GM18951 (cell line): ENCODE measurements around the gene A3GALT2.
"Not testable (repeated sequence)": the region's sequence is repeated elsewhere in the genome, so short reads cannot be mapped to it uniquely, and the experiment has no call there.

ENCODE experiments used
- POLR2A ChIP-seq: IDR thresholded peaks from 4 replicates; pipeline ENCODE4 v1.6.1; 2011; ENCODE audit warnings: mild to moderate bottlenecking; ENCODE audit not compliant: insufficient read length, insufficient read depth; ENCODE audit errors: extremely low read depth
- in situ Hi-C: fragments of 300-500 bp; cut with MboI; formaldehyde crosslinking; loops from one replicate; pipeline ENCODE4 v1.12.0; 2022; ENCODE audit warnings: low sequenced_read_pairs, mixed read lengths, inconsistent platforms; ENCODE audit not compliant: unreplicated experiment

Gene A3GALT2

DNA sequence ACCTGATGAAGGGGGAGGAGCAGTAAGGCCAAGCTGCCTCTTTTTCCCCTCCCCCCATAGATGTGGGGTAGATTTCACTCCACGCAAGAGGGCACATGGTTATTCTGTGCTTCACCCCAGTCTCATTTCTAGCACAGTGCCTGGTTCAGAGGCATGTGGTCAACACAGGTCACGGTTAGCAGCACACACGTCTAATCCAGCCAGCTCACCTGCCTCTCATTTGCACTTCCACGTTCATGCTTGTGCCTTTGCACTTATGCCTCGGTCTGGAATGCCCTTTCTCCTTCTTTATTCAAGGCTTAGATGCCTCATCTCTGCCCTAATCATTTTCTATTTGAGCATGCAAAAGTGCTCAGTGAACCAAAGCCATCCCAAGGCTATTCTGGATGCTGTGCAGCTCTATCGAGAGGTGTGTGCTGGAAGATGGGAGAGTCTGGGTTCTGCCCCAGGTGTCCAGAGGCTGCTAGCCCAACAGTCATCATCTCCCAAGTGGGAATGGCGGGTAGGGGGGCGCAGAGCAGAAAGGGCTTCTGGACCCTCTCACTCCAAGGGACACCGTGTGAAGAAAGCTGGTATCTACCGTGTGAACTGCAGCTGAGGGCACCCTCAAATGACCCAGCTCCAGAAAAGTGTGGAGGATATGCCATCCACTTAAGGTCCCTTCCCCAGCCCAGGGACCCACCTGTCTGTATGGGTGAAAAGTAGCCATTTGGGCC, 2.1 kb upstream of the A3GALT2 start:
- in situ Hi-C loops: no loop called here
- no peak for TF ChIP-seq POLR2A

- in situ Hi-C loops: no loop called here
- no peak for TF ChIP-seq POLR2A
Measured at GRCh38 chr1:33322109-33322508, 1.2 kb upstream of the A3GALT2 start.

GRCh38 chr1:33321178-33321577, 280 bp upstream of the A3GALT2 start:
- no peak for TF ChIP-seq POLR2A
- in situ Hi-C loops: no loop called here

- no peak for TF ChIP-seq POLR2A
- in situ Hi-C loops: no loop called here
Measured at GRCh38 chr1:33319949-33320618, 814 bp downstream of the A3GALT2 start.

DNA sequence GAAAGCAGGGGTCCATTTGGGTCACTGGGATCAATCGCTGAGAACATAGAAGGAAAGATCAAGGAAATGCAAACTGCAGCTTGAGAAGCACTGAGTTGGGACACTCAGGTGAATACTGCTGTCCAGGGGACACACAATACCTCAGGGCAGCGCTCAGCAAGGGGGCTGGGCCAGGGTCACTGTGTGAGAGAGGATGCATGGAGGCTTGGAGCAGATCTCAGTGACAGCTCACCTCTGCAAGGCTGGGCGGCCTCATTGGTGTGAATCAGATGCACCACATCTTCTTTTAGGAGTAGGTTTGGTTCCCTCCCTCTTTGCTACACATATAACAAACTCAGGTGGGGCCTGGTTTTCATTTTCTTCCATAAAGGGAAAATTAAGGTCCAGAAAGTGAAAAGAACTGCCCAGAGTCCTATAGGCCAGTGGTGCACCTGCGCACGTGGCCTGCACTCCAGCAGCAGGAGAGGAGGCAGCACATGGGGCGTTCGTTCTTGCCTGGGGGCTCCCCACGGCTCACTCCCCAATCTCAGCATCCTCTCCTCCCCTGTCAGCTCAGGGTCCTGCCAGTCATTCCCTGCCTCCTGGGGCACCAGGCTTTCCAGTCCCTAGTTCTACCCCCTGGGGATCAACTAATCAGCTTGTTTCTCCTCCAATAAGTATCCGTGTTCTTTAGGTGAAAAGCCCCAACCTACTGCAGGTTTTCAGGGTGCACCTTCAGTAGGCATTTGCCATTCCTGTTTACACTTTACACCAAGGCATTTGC, 1.5 kb downstream of the A3GALT2 start:
- TF ChIP-seq POLR2A: no peak
- in situ Hi-C loops: no loop called here

GRCh38 chr1:33317946-33318345, 3.0 kb downstream of the A3GALT2 start:
- TF ChIP-seq POLR2A: no peak
- in situ Hi-C loops: no loop called here

DNA sequence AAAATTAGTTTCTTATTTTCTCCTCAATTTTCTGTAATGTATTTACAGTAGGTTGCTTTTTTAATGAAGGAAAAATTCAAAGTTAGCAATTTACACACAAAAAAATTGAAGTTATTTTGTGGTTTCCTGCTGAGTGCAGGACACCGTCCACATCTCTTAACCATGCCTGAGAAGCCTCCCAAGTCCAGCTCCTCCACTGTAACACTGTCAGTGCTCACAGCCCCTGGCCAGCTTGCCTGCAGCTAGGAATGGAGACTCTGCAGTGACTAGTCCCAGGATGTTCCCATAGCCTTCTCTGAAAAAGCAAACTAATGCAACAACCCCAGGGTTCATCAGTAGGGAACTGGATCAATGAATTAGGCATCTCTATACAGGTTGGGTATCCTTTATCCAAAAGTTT, 3.5 kb downstream of the A3GALT2 start:
- TF ChIP-seq POLR2A: no peak

DNA sequence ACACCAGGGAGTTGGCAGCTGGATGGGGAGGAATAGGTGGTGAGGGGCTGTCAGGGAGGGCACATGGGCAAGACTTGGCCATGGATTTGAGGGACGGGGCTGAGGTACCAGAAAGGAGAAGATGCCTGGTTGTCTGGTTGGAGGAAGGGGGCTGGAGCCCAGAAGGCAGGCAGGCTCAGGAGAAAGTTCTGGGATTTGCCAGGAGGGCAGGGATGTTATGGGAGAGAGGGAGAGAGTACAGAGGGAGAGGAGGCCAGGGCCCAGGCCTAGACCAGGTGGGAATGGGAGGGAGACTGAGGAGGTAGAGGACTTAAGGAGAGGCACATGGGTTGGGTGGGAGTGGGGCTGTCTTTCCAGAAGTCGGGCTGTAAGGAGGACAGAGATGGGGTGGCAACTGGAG, 4.3 kb downstream of the A3GALT2 start:
- no peak for TF ChIP-seq POLR2A

More for the DNA sequence above, 3.5 kb downstream of the A3GALT2 start:
- in situ Hi-C loops: no loop called here

DNA sequence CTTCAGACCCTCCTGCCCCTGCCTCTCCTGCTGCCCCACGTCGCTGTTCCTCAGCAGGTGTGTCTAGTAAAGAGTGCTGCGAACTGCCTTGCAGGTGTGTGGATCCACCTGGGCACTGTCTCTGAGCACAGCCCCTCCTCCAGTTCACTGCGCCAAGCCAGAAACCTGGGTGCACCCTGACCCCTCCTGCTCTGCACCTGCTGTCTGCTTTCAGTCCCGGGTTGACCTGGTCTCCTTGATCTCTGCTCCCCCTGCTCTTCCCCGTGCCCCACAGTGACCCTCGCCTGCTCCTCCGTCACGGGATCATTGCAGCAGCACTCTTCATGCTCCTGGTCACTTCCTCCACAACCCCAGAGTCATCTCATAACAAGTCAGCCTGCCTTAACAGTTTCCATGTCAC, 6.5 kb downstream of the A3GALT2 start:
- in situ Hi-C loops: no loop called here
- TF ChIP-seq POLR2A: no peak

More for the DNA sequence above, 4.3 kb downstream of the A3GALT2 start:
- in situ Hi-C loops: no loop called here

DNA sequence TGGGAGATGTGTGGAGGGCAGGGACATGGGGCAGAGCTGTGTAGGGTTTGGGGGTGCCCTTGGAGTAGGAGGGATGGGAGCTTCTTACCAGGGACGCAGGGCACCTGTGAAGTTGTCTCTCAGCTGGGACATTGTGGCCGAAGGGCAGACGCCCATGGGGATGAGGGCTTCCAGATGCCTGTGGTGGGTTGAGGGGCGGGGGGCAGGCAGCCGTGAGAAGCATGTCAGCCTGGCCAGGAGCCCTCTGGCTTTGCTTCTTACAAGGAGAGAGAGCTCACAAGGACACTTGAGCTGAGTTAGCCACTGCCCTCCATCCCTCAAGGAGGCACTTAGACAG, 8.5 kb downstream of the A3GALT2 start:
- no peak for TF ChIP-seq POLR2A
- in situ Hi-C loops: no loop called here

DNA sequence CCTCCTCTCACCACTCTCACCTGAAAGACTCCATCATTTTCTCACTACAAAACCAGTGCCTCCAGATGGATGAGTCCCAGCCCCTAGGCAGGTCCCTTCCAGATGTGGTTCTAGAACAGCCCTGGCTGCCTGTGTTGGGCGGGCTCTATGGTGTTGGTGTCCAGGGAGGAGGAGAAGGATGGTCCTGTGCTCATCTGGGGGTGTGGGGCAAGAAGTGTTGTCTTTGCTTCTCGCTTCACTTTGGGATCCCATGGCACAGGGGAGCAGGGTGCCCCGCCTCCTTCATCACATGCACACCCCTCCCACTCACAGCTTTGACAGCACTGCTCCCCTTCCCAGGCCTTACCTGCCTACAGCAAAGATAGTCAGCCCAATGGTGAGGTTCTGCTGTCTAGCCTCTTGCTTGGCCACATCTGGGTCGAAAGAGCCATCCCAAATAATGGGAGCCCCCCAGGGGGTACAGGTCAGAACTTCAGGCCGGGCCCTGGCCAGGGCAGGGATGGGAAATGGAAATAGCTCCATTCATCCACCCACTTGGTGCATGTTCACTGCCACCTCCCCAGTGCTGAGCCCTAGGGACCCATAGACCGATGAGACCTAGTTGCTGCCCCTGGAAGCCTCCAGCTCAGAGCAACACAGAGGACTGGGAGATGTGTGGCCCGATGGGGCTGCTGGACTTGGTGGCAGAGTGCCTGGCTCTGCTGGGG, 9.0 kb downstream of the A3GALT2 start:
- TF ChIP-seq POLR2A: no peak
- in situ Hi-C loops: no loop called here

DNA sequence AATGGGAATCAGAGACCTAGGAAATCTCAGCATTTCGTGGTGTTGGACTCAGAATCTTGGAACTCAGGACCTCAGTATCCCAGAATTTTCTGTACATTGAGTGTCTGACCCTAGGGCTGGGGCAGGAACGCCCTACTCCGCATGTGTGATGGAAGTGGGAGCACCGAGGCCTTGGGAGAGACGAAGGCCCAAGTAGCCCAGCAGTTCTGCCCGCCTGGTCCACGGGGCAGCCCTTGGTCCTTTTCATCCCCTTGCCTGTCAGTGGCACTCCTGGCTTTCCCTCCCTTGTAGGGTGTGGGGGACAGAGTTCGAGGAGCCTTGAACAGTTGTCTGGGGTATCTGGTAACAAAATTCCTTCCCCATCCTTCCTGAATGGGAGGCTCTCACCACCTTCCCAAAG, 10.2 kb downstream of the A3GALT2 start:
- in situ Hi-C loops: no loop called here
- TF ChIP-seq POLR2A: no peak

DNA sequence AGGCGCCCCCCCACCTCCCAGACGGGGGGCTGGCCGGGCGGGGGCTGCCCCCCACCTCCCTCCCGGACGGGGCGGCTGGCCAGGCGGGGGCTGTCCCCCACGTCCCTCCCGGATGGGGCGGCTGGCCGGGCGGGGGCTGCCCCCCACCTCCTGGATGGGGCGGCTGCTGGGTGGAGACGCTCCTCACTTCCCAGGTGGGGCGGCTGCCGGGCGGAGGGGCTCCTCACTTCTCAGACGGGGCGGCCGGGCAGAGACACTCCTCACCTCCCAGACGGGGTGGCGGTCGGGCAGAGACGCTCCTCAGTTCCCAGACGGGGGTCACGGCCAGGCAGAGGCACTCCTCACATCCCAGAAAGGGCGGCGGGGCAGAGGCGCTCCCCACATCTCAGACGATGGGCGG, 11.5 kb downstream of the A3GALT2 start:
- in situ Hi-C loops: not testable (repeated sequence)
